Cardiac fibroblast (primary cell): ENCODE measurements around the gene PLPP4.

Experiments used
- DNase-seq, 2 donors: peaks; one replicate each; pipeline versions ENCODE4 v3.0.0 to v3.0.0-alpha.2; 2010; ENCODE audit warnings: low read depth in 2 of 2
- H3K4me3 ChIP-seq, 2 donors: replicated peaks in 1 of 2; 1 replicate in 1 of 2; 2 replicates in 1 of 2; pipeline ENCODE4 v1.5.1; 2011; ENCODE audit warnings: low read depth in 2 of 2, low read length in 2 of 2, mild to moderate bottlenecking in 2 of 2, moderate library complexity in 1 of 2
- CTCF ChIP-seq: IDR thresholded peaks from one replicate; pipeline ENCODE4 v1.5.1; 2011; ENCODE audit warnings: low read depth, mild to moderate bottlenecking, low read length, inconsistent platforms

PLPP4 gene

GRCh38 chr10:120480848-120481247 lies 23.8 kb downstream of the PLPP4 start:
- no peak for TF ChIP-seq CTCF
- no peak overlapping the region for H3K4me3 ChIP-seq
- DNase-seq, result no peak

GRCh38 chr10:120483006-120483405 lies 26.0 kb downstream of the PLPP4 start:
- H3K4me3 ChIP-seq, result no peak overlapping the region
- DNase-seq, result no peak
- no peak for TF ChIP-seq CTCF

GRCh38 chr10:120483651-120484301 lies 26.7 kb downstream of the PLPP4 start:
- no peak for TF ChIP-seq CTCF
- no peak for DNase-seq

GRCh38 chr10:120485946-120486345 lies 28.9 kb downstream of the PLPP4 start:
- no peak for TF ChIP-seq CTCF
- DNase-seq, result no peak
- H3K4me3 ChIP-seq, result no peak overlapping the region

More at GRCh38 chr10:120483651-120484301, 26.7 kb downstream of the PLPP4 start:
- H3K4me3 ChIP-seq, result no peak overlapping the region

GRCh38 chr10:120486671-120487205 lies 29.7 kb downstream of the PLPP4 start:
- no peak for DNase-seq
- TF ChIP-seq CTCF, result no peak
- no peak overlapping the region for H3K4me3 ChIP-seq

GRCh38 chr10:120490288-120490687 lies 33.3 kb downstream of the PLPP4 start:
- TF ChIP-seq CTCF, result no peak
- DNase-seq, result no peak
- no peak overlapping the region for H3K4me3 ChIP-seq

GRCh38 chr10:120492346-120492745 lies 35.3 kb downstream of the PLPP4 start:
- no peak for DNase-seq
- H3K4me3 ChIP-seq, result no peak overlapping the region
- TF ChIP-seq CTCF, result no peak
